A172 (cell line): ENCODE data around the gene SYT2. TPM values are rescaled to one million over a fixed set of nuclear protein-coding genes. Genes with fewer than 3 reads are reported as not detected.
"Not testable (repeated sequence)": the region's sequence is repeated elsewhere in the genome, so short reads cannot be mapped to it uniquely, and the experiment has no call there.

Experiments used
- DNase-seq: peaks from one replicate; pipeline ENCODE4 v3.0.0-alpha.2; 2015; ENCODE audit warnings: low spot score
- total RNA-seq: library from RNA; depleted of rRNA; stranded (reverse); fragments of >200 nt; shearing (Covaris generic); gene quantifications from 2 replicates; pipeline ENCODE4 v1.2.3, GENCODE V29; 2014; rRNA removed

Gene SYT2
- total RNA-seq, 1 experiment from 2014 or later, result not detected

GRCh38 chr1:202546377-202546776, 163.9 kb downstream of the SYT2 start:
- not testable (repeated sequence) for DNase-seq

- DNase-seq, result not testable (repeated sequence)
Measured at GRCh38 chr1:202545647-202546303, 164.5 kb downstream of the SYT2 start.

DNA sequence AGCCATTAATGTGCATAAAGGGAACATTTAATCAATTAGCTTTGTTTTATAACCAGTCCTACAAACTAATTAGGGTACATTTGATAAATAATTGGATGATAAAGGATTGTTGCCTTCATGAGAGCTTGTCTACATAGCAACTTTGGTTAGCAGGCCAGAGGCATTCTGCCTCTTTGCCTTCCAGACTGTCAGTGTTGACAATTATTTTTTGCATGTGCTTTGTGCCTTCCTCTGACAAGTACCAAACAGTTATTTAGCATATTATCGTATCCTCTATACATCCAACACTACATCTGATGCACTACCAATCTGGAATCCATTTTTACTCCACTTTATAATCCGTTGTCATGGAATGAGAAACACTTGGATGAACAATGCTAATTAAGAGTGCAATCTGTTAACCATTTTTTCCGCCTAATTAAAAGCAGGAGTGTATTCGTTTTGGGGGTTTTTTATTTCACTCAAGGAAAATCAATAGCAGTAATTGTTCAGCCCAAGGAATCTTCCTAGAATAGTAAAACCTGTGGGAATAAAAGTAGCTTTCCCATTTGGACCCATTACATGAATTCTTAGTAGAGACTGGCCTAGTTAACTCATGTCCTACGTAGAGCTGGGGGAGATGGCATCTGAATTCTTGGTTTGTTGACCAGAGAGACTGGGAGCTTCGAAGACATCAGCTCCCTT, 165.3 kb downstream of the SYT2 start:
- not testable (repeated sequence) for DNase-seq

- DNase-seq, result not testable (repeated sequence)
Measured at GRCh38 chr1:202543537-202543936, 166.7 kb downstream of the SYT2 start.

GRCh38 chr1:202542415-202542814, 167.8 kb downstream of the SYT2 start:
- not testable (repeated sequence) for DNase-seq

- not testable (repeated sequence) for DNase-seq
Measured at GRCh38 chr1:202540858-202541257, 169.4 kb downstream of the SYT2 start.

Other genes starting within 250 kb of the SYT2 start
- gene KDM5B, start 98.0 kb upstream of the SYT2 start, total RNA-seq, result 58.6 and 59.2 TPM in 2 replicates
- gene PCAT6, start 100.5 kb upstream of the SYT2 start, total RNA-seq, result not detected in 2 replicates
- gene RABIF, start 178.7 kb upstream of the SYT2 start, total RNA-seq, result 12.2 and 16.8 TPM in 2 replicates
- gene KLHL12, start 216.8 kb upstream of the SYT2 start, total RNA-seq, result 38.8 and 43.0 TPM in 2 replicates
- gene ADIPOR1, start 247.9 kb upstream of the SYT2 start, total RNA-seq, result 121 and 125 TPM in 2 replicates